IMR-90 (cell line): Measurements from ENCODE around the gene EPB41L4A. TPM values are rescaled to one million over a fixed set of nuclear protein-coding genes. Genes with fewer than 3 reads are reported as not detected.
A peak's percentile ranks its signal among the peaks of the same experiment; 100 is the strongest.

Experiments used
- ATAC-seq: fragments of 200-7000 bp; cut with Tn5 transposase; 2 replicates; pipeline ENCODE4 v1.9.1; 2020; ENCODE audit warnings: low read depth, mild to moderate bottlenecking, moderate library complexity
- BruUV-seq: library from RNA; stranded (reverse); fragments of 400-500 nt; replicated peaks from 2 replicates; lab custom pipeline; 2021; lab: Mats Ljungman, UMichigan
- CTCF ChIA-PET: fragments of 300-600 bp; formaldehyde crosslinking; extraction: SDS; loops from one replicate; lab custom pipeline; 2021; ENCODE audit warnings: antibody characterized with exemption; lab: Yijun Ruan, JAX
- POLR2A ChIA-PET: fragments of 300-600 bp; sonication (Branson Sonifier 250); formaldehyde crosslinking; loops from one replicate; lab custom pipeline; 2022; ENCODE audit warnings: antibody characterized with exemption; ENCODE audit not compliant: unreplicated experiment; lab: Charles Lee
- DNase-seq: peaks from one replicate; pipeline ENCODE4 v3.0.0; 2013
- H2AFZ ChIP-seq: replicated peaks from 2 replicates; pipeline ENCODE3; 2013; ENCODE audit warnings: low read length, mild to moderate bottlenecking; ENCODE audit not compliant: poor library complexity
- H2AK5ac ChIP-seq: 2 replicates; pipeline ENCODE4 v1.6.1; 2013; ENCODE audit warnings: low read depth, low read length, inconsistent platforms
- H2AK9ac ChIP-seq: replicated peaks from 2 replicates; pipeline ENCODE3; 2013; ENCODE audit warnings: mild to moderate bottlenecking, low read depth, low read length, moderate library complexity; ENCODE audit not compliant: poor library complexity
- H2BK120ac ChIP-seq: 2 replicates; pipeline ENCODE4 v1.6.1; 2013; ENCODE audit warnings: low read depth, low read length, inconsistent platforms
- H2BK15ac ChIP-seq: 3 replicates; pipeline ENCODE4 v1.6.1; 2013; ENCODE audit warnings: low read depth, low read length, inconsistent platforms
- H2BK20ac ChIP-seq: 2 replicates; pipeline ENCODE4 v1.6.1; 2013; ENCODE audit warnings: low read depth, mild to moderate bottlenecking, inconsistent platforms, low read length, moderate library complexity
- H2BK5ac ChIP-seq: 2 replicates; pipeline ENCODE4 v1.6.1; 2013; ENCODE audit warnings: mild to moderate bottlenecking, low read depth, low read length, inconsistent platforms; ENCODE audit not compliant: poor library complexity, severe bottlenecking
- H3K14ac ChIP-seq: replicated peaks from 2 replicates; pipeline ENCODE4 v1.6.1; 2013; ENCODE audit warnings: low read depth, low read length, inconsistent platforms
- H3K18ac ChIP-seq: 2 replicates; pipeline ENCODE4 v1.6.1; 2013; ENCODE audit warnings: low read depth, low read length, control low read depth
- H3K23ac ChIP-seq: 2 replicates; pipeline ENCODE4 v1.6.1; 2013; ENCODE audit warnings: low read depth, low read length, inconsistent platforms
- H3K27ac ChIP-seq: 2 replicates; pipeline ENCODE4 v1.5.1; 2013; ENCODE audit warnings: mild to moderate bottlenecking, control low read depth, low read length; ENCODE audit not compliant: insufficient read depth
- H3K27me3 ChIP-seq: 2 replicates; pipeline ENCODE4 v1.6.1; 2013; ENCODE audit warnings: low read length; ENCODE audit not compliant: control insufficient read depth, insufficient read depth
- H3K36me3 ChIP-seq: 2 replicates; pipeline ENCODE4 v1.6.1; 2013; ENCODE audit warnings: low read length, mixed read lengths; ENCODE audit not compliant: control insufficient read depth, insufficient read depth
- H3K4ac ChIP-seq: 2 replicates; pipeline ENCODE4 v1.6.1; 2013; ENCODE audit warnings: low read depth, low read length, inconsistent platforms
- H3K4me1 ChIP-seq: 2 replicates; pipeline ENCODE4 v1.6.1; 2013; ENCODE audit warnings: low read length, mixed read lengths; ENCODE audit not compliant: control insufficient read depth, insufficient read depth
- H3K4me2 ChIP-seq: 2 replicates; pipeline ENCODE4 v1.6.1; 2013; ENCODE audit warnings: low read depth, mild to moderate bottlenecking, control low read depth, low read length, moderate library complexity
- H3K4me3 ChIP-seq: 2 replicates; pipeline ENCODE4 v1.5.1; 2013; ENCODE audit warnings: low read depth, mild to moderate bottlenecking, control low read depth, low read length, moderate library complexity; ENCODE audit not compliant: insufficient read depth
- H3K56ac ChIP-seq: 2 replicates; pipeline ENCODE4 v1.6.1; 2013; ENCODE audit warnings: low read length, inconsistent platforms; ENCODE audit not compliant: insufficient read depth; ENCODE audit errors: extremely low read depth
- H3K79me1 ChIP-seq, 2 experiments: 2 replicates each; pipeline ENCODE4 v1.6.1; 2013; ENCODE audit warnings: low read length in 2 of 2, inconsistent platforms in 1 of 2, low read depth in 1 of 2
- H3K9ac ChIP-seq: 2 replicates; pipeline ENCODE4 v1.6.1; 2013; ENCODE audit warnings: low read depth, low read length, control low read depth
- H3K9me1 ChIP-seq: 2 replicates; pipeline ENCODE4 v1.6.1; 2013; ENCODE audit warnings: low read length, inconsistent platforms; ENCODE audit not compliant: insufficient read depth
- H3K9me3 ChIP-seq: 2 replicates; pipeline ENCODE4 v1.6.1; 2013; ENCODE audit warnings: low read length; ENCODE audit not compliant: control insufficient read depth, insufficient read depth
- H4K20me1 ChIP-seq: 2 replicates; pipeline ENCODE4 v1.6.1; 2013; ENCODE audit warnings: low read length, inconsistent platforms; ENCODE audit not compliant: insufficient read depth
- H4K5ac ChIP-seq: 2 replicates; pipeline ENCODE4 v1.6.1; 2013; ENCODE audit warnings: mild to moderate bottlenecking, low read depth, low read length, control low read depth
- H4K8ac ChIP-seq, 2 experiments: 2 replicates each; pipeline ENCODE4 v1.6.1; 2013; ENCODE audit warnings: low read depth in 2 of 2, low read length in 2 of 2, control low read depth in 1 of 2, inconsistent platforms in 1 of 2
- H4K91ac ChIP-seq: 2 replicates; pipeline ENCODE4 v1.6.1; 2013; ENCODE audit warnings: low read depth, low read length, inconsistent platforms; ENCODE audit not compliant: insufficient read depth
- MAFK ChIP-seq: IDR thresholded peaks from 2 replicates; pipeline ENCODE4 v1.6.1; 2012; ENCODE audit warnings: low read depth, low read length, improper control_type of control experiment
- SMC3 ChIP-seq: fragments of 150-350 bp; IDR thresholded peaks from 2 replicates; pipeline ENCODE4 v1.6.1; 2016; ENCODE audit warnings: low read depth, mild to moderate bottlenecking, antibody characterized with exemption, low read length, moderate library complexity
- WGBS, 2 experiments: methylation state at CpG; one replicate each; pipeline versions ENCODE4 v1.1.5 to v1.1.7; 2013; ENCODE audit warnings: missing lambda C conversion rate in 2 of 2; ENCODE audit not compliant: insufficient read length in 1 of 2; ENCODE audit errors: extremely low coverage in 2 of 2; 5-methylcytosine and 5-hydroxymethylcytosine counted together
- dilution Hi-C: fragments of 300-500 bp; cut with HindIII; formaldehyde crosslinking; loops from one replicate; pipeline ENCODE4 v1.14.3; 2018; ENCODE audit warnings: low sequenced_read_pairs; ENCODE audit not compliant: unreplicated experiment
- in situ Hi-C: fragments of 300-500 bp; cut with MboI; formaldehyde crosslinking; loops from 3 replicates; pipeline ENCODE4 v1.14.3; 2019; ENCODE audit warnings: low sequenced_read_pairs, inconsistent platforms, mixed read lengths
- intact Hi-C: fragments of 100-400 bp; cut with micrococcal nuclease; formaldehyde crosslinking; loops from 2 replicates; pipeline ENCODE4 v1.10.0; 2022
- polyA plus RNA-seq, 3 experiments: library from polyadenylated mRNA; depleted of rRNA; stranded (reverse); fragments of >200 nt; gene quantifications; 2 replicates each; pipeline ENCODE4 v1.2.3, GENCODE V29; 2012; ENCODE audit warnings: low replicate concordance in 1 of 3
- total RNA-seq: library from RNA; depleted of rRNA; stranded (reverse); fragments of >200 nt; gene quantifications from 2 replicates; pipeline ENCODE4 v1.2.3, GENCODE V29; 2012

EPB41L4A gene
- total and polyA plus RNA-seq, 2 of the 4 experiments (the other 2 are of a cell fraction): under 0.01 to 0.02 TPM

GRCh38 chr5:112356178-112356956 is 62.7 kb downstream of the EPB41L4A start:
- CTCF ChIA-PET: no interaction called here
- intact Hi-C loops: no loop called here
- DNase-seq: no peak

More at GRCh38 chr5:112356178-112356956, 62.7 kb downstream of the EPB41L4A start:
- no peaks in the 10 kb centered on the region for H3K9me1 ChIP-seq
- no peak overlapping the region for H2AK5ac ChIP-seq
- H3K4me2 ChIP-seq: no peak overlapping the region
- no peaks in the 10 kb centered on the region for H3K27me3 ChIP-seq
- H3K36me3 ChIP-seq: no peaks in the 10 kb centered on the region
- H3K4me1 ChIP-seq: no peaks in the 10 kb centered on the region
- no peak overlapping the region for H2BK20ac ChIP-seq
- dilution Hi-C loops (no loop called here), in situ Hi-C loops (no loop called here)
- H3K4me3 ChIP-seq: no peak overlapping the region
- no peak overlapping the region for H3K23ac ChIP-seq
- H4K20me1 ChIP-seq: no peaks in the 10 kb centered on the region
- H3K9me3 ChIP-seq: no peaks in the 10 kb centered on the region
- H3K4ac ChIP-seq: no peak overlapping the region
- H2BK15ac ChIP-seq: no peak overlapping the region
- H2AFZ ChIP-seq: no peak overlapping the region
- H2BK120ac ChIP-seq: no peak overlapping the region
- H3K9ac ChIP-seq: no peak overlapping the region
- no peak overlapping the region for H4K5ac ChIP-seq
- WGBS, 2 experiments: no CpG with 5 or more reads among the region's 3 CpGs
- no peak overlapping the region for H4K91ac ChIP-seq
- POLR2A ChIA-PET: no interaction called here
- no peaks in the 10 kb centered on the region for H3K79me1 ChIP-seq
- no peak overlapping the region for H4K8ac ChIP-seq
- ATAC-seq: no peak
- no peak overlapping the region for H2AK9ac ChIP-seq
- peak; percentile 53 for TF ChIP-seq MAFK
- TF ChIP-seq SMC3: no peak
- H3K27ac ChIP-seq: no peak overlapping the region
- no peak overlapping the region for H3K56ac ChIP-seq
- no peak overlapping the region for H3K18ac ChIP-seq
- no peak overlapping the region for H2BK5ac ChIP-seq
- no TSS peak for BruUV-seq
- no peak overlapping the region for H3K14ac ChIP-seq
